AG09309 (cell line): ENCODE data around the gene FKBP1B.

ENCODE experiments used
- DNase-seq: peaks from one replicate; pipeline ENCODE4 v3.0.0-alpha.2; 2010; ENCODE audit warnings: low read depth
- H3K4me3 ChIP-seq: 2 replicates; pipeline ENCODE4 v1.5.1; 2011; ENCODE audit warnings: mild to moderate bottlenecking, low read depth, low read length, moderate library complexity; ENCODE audit not compliant: control insufficient read depth
- TF ChIP-seq, protein P1 (sequence below): IDR thresholded peaks from 2 replicates; pipeline ENCODE4 v1.5.1; 2011; ENCODE audit warnings: mild to moderate bottlenecking, low read depth, low read length, inconsistent platforms; ENCODE audit not compliant: insufficient read depth, control insufficient read depth; ENCODE audit errors: missing control alignments

FKBP1B gene

DNA sequence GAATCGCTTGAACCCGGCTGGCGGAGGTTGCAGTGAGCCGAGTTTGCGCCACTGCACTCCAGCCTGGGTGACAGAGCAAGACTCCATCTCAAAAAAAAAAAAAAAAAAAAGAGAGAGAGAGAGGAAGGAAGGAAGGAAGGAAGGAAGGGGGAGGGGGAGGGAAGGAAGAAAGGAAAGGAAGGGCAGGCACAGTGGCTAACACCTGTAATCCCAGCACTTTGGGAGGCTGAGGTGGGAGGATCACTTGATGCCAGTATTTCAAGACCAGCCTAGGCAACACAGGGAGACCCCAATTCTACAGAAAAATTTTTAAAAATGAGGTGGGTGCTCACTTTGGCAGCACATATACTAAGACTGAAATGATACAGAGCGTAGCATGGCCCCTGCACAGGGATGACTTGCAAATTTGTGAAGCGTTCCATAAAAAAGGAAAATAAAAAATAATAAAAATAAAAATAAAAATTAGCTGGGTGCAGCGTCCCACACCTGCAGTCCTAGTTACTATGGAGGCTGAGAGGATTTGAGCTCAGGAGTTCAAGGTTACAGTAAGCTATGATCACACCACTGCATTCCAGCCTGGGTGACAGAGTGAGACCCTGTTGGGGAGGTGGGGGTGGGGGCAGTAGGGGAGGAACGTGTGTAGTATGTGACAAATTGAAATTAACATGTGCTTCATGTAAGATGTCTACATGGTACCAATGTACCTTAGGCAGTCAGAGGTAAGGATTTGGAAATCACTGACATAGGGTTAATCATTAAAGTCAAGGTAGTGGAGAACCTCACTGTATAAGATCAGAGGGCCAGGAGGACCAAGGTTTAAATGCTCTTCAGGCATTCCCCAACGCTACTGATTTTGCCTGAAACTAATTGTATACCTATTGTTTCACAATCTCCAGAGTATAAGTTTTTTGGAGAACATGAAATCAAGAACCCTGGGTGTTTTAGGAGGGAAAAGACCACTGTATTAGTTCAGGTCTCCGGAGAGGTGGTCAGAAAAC lies 3.7 kb upstream of the FKBP1B start:
- DNase-seq = no peak
- H3K4me3 ChIP-seq = peak overlapping the region; percentile 0
- TF ChIP-seq, protein P1, sequence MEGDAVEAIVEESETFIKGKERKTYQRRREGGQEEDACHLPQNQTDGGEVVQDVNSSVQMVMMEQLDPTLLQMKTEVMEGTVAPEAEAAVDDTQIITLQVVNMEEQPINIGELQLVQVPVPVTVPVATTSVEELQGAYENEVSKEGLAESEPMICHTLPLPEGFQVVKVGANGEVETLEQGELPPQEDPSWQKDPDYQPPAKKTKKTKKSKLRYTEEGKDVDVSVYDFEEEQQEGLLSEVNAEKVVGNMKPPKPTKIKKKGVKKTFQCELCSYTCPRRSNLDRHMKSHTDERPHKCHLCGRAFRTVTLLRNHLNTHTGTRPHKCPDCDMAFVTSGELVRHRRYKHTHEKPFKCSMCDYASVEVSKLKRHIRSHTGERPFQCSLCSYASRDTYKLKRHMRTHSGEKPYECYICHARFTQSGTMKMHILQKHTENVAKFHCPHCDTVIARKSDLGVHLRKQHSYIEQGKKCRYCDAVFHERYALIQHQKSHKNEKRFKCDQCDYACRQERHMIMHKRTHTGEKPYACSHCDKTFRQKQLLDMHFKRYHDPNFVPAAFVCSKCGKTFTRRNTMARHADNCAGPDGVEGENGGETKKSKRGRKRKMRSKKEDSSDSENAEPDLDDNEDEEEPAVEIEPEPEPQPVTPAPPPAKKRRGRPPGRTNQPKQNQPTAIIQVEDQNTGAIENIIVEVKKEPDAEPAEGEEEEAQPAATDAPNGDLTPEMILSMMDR = no peak

DNA sequence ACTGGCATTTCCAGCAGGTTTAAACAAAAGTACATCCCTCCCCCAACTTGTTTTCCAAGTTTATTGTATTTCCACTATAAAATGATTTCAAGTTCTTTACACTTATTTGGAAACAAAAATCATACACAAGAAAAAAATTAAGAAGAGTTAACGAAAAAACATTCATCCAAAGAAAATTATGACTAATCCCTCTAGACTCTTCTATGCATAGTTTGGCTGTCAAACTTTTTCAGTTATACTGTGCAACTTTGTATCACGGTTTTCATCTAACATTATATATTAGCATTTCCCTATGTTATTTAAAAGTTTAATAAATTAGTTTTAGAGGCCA lies 3.0 kb upstream of the FKBP1B start:
- TF ChIP-seq, protein P1 = no peak
- H3K4me3 ChIP-seq = peak overlapping the region; percentile 100
- DNase-seq = no peak

DNA sequence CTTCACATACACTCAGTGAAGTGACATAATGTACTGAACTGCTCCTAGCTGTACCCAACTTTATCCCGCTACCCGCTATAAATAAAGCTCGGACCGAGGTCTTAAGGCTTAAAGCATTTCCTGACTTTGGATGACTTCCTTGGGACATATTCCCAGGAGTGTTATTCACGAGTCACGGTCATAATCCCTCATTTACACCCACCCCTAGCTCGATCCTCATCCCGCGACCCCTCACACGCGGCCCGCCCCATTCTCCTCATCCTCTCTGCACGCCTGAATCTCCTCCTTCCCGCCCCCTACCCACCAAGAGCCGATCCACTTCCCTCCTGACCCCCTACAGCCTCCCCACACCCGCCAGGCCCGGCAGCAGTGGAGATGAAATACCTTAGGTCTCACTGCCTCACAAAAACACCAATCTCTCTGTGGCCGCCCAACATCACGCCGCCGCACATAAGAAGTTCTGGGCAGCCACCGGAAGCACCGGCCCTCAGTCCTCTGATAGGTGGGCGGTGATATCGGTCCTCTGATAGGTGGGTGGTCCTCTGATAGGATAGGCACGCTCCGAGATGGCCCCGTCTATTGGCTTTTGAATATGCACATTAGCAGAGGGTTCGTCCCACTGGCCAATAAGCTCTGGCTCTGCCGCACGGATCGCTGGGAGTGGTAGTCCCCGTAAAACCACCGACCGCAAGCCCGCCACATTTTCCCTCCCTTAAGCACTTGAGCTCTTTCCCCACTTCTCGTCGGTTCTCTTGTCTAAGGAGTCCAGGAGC lies 2.4 kb upstream of the FKBP1B start, which contains the start of gene WDCP:
TSS of gene WDCP (minus strand) at position 462 of the 773 bp plus-strand sequence. CDS start 7,897 bp downstream, outside the sequence.
- DNase-seq = peak; percentile 94
- peak within 1 kb of the TSS; percentile 100 for H3K4me3 ChIP-seq
- TF ChIP-seq, protein P1 = no peak

DNA sequence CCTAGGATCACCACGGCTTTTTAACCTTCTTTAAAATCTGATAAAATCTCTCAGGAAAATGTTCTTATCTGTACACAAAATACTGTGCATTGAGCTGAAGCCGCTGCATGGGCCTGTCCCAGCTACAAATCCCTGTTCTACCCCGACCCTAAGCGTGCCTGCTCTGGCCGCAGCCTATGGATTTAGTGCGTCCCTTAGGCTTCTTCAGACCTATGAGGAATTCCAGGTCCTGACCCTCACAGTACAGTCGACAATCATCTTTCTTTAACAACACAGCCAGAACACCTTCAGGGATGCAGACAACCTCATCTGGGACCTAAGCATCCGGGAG lies 1.9 kb upstream of the FKBP1B start:
- H3K4me3 ChIP-seq = no peak overlapping the region
- TF ChIP-seq, protein P1 = no peak
- no peak for DNase-seq

DNA sequence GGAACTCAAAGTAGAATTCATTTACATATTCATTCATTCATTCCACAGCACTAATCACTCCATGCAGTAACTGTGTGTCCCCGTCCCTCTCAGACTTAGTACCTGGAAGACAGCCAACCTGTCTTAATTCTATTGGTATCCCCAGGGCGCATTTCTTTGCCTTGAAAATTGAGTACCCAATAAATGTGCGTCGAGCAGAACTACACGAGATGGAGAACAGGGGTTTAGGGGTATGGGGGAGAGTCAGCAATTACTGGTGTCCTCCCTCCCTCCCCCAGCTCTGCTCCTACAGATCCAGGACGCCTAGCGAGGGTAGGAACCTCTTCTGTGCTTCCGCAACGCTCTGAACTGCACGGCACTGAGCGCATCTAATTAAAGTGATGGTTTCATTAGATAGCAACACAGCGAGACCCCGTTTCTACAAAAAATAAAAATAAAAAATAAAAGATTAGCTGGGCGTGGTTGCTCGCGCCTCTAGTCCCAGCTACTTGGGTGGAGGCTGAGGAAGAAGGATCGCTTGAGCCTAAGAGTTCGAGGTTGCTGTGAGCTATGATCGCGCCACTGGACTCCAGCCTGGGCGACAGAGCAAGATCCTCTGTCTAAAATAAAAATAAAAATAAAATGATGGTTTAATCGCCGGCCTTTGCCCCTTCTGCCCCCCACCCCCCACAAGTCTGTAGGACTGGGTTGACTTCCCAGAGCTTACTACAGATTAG lies 614 bp upstream of the FKBP1B start:
- no peak for DNase-seq
- peak overlapping the region; percentile 84 for H3K4me3 ChIP-seq
- TF ChIP-seq, protein P1 = no peak
